Ovary (tissue), 9 donors: ENCODE results near the gene COL8A1. TPM values are rescaled to one million over a fixed set of nuclear protein-coding genes. Genes with fewer than 3 reads are reported as not detected.

Source experiments
- DNase-seq, 5 donors: peaks; one replicate each; pipeline ENCODE4 v3.0.0-alpha.2; 2019 to 2020
- H3K27ac ChIP-seq, 2 donors: fragments of 200-600 bp; one replicate each; pipeline versions ENCODE4 v1.5.1 to v1.8.0; 2019 to 2022
- H3K27me3 ChIP-seq: fragments of 200-600 bp; one replicate; pipeline ENCODE4 v1.8.0; 2022
- H3K36me3 ChIP-seq: fragments of 200-600 bp; sonication (generic); one replicate; pipeline ENCODE4 v1.5.1; 2019
- H3K4me1 ChIP-seq: one replicate; pipeline ENCODE4 v1.8.1; 2013; ENCODE audit warnings: mild to moderate bottlenecking, moderate library complexity; ENCODE audit not compliant: insufficient read depth
- H3K4me3 ChIP-seq: fragments of 200-600 bp; sonication (generic); one replicate; pipeline ENCODE4 v1.5.1; 2017
- H3K9me3 ChIP-seq, 2 donors: fragments of 200-600 bp in 1 of 2; sonication (generic) in 1 of 2; one replicate each; pipeline versions ENCODE4 v1.5.1 to v1.8.1; 2013 to 2019; ENCODE audit warnings: mild to moderate bottlenecking in 1 of 2, moderate library complexity in 1 of 2
- CTCF ChIP-seq, 3 donors: fragments of 450-650 bp in 2 of 3; fragments of 200-600 bp in 1 of 3; IDR thresholded peaks; one replicate each; pipeline versions ENCODE4 v1.5.1 to v1.8.0; 2016 to 2022; ENCODE audit warnings: antibody characterized with exemption in 3 of 3, mild to moderate bottlenecking in 1 of 3
- EP300 ChIP-seq: sonication (generic); formaldehyde crosslinking; IDR thresholded peaks from one replicate; pipeline ENCODE4 v1.6.1; 2017; ENCODE audit warnings: antibody characterized with exemption
- POLR2A ChIP-seq: fragments of 450-650 bp; IDR thresholded peaks from one replicate; pipeline ENCODE4 v1.6.1; 2017; ENCODE audit warnings: antibody characterized with exemption, mild to moderate bottlenecking, moderate library complexity
- WGBS, 3 donors: extraction: QIAGEN DNeasy Blood & Tissue Kit in 1 of 3; methylation state at CpG; one replicate each; pipeline versions ENCODE4 v1.1.5 to v1.1.7; 2013 to 2017; 5-methylcytosine and 5-hydroxymethylcytosine counted together
- intact Hi-C, 4 donors: fragments of 100-400 bp; cut with DNase I; formaldehyde crosslinking; loops; one replicate each; pipeline versions ENCODE4 v1.11.0 to v1.15.1; 2022 to 2023
- polyA plus RNA-seq, 2 donors: library from polyadenylated mRNA; stranded (reverse); fragments of 200-250 nt in 1 of 2; fragments of 350-450 nt in 1 of 2; fragmentation: Illumina TruSeq in 1 of 2; extraction: RNeasy Lipid Tissue Mini Kit (QIAGEN cat#74804) in 1 of 2; gene quantifications; one replicate each; pipeline ENCODE4 v1.2.3, GENCODE V29; 2013 to 2014
- total RNA-seq, 7 donors: library from RNA; depleted of rRNA in 2 of 7; stranded (reverse); fragments of >200 nt in 2 of 7; fragmentation: NEBNext Ultra II Directional in 3 of 7; extraction: Animal tissue kit (Norgen Biotek cat#: 25700) in 3 of 7; gene quantifications; one replicate each; pipeline versions ENCODE4 v1.1.0 to v1.2.4, GENCODE V29; 2016 to 2023
- donor health status: DM: no; HTN: no; CAD: no; lungs with moderate emphysema.
- donor health status: DM: no; HTN: no; CAD: no.
- donor health status: Bipolar disorder and iron deficiency.
- donor health status: DM: yes; HTN: yes; CAD: no.
- donor health status: DM: no; HTN: no; CAD: no.
- donor health status: DM: yes; HTN: yes; CAD: no.

COL8A1 gene
- total and polyA plus RNA-seq, 9 donors, result 2.0 to 37.2 (median 11.9) TPM

DNA sequence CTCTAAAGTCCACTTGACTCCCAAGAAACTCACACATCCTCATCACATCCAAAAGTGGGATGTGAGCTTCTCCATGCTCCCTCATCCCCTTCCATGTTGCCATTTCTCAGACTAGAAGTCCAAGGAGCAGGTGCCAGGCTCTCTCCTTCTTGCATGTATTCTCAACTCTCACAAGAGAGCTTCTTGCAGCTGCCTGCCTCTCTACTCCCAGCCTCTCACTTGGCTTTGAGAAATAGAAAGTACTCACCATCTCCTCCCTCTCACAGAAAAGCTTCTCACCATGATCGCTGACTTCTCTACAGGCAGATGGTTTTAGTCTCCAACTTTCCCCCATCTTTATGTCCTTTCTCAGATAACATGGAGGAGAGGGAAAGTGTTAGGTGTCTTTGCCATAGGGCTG is 26.6 kb downstream of the COL8A1 start:
- H3K4me3 ChIP-seq, result no peak overlapping the region
- no peaks in the 10 kb centered on the region for H3K9me3 ChIP-seq
- no peak for TF ChIP-seq EP300
- TF ChIP-seq POLR2A, result no peak
- TF ChIP-seq CTCF (IDR thresholded peaks at IDR 0.05), result no peak
- no peaks in the 10 kb centered on the region for H3K27me3 ChIP-seq
- no peak for DNase-seq
- 95 to 98% (median 98%) methylated on average over 1 of the region's 1 CpG for WGBS, 3 donors
- H3K27ac ChIP-seq, result no peak overlapping the region
- no peaks in the 10 kb centered on the region for H3K36me3 ChIP-seq
- H3K4me1 ChIP-seq, result no peaks in the 10 kb centered on the region
- intact Hi-C loops, result no loop called here

GRCh38 chr3:99666201-99666600 is 27.8 kb downstream of the COL8A1 start:
- TF ChIP-seq CTCF (IDR thresholded peaks at IDR 0.05), result no peak
- WGBS, 3 donors, result 75 to 80% (median 78%) methylated on average over 1 of the region's 1 CpG
- Histone ChIP-seq H3K4me1 (no peaks in the 10 kb centered on the region), H3K36me3 (no peaks in the 10 kb centered on the region), H3K27ac (no peak overlapping the region), H3K4me3 (no peak overlapping the region), H3K9me3 (no peaks in the 10 kb centered on the region), H3K27me3 (no peaks in the 10 kb centered on the region)
- intact Hi-C loops, result no loop called here
- no peak for DNase-seq

DNA sequence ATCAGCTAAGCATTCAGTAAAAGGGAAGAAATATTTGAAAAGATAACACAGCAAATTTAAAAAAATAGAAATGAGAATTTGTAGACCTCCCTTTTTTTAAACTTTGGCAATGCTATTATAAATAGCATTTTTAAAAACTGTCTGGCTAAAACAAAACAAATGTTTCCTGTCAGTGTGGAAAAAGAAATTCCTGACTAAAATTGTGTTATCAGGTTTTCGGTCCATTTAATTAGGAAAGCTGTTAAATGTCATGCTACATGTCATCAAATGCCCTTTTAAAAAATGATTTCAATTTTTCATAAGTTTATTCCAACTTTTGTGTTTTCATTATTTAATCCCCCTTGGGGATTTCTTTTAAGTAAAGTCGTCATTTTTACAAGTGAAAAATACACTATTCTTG is 29.6 kb downstream of the COL8A1 start:
- WGBS, 3 donors, result 7 to 9% (median 8%) methylated on average over 2 of the region's 2 CpGs
- H3K9me3 ChIP-seq, result no peaks in the 10 kb centered on the region
- H3K36me3 ChIP-seq, result no peaks in the 10 kb centered on the region
- no peak overlapping the region for H3K27ac ChIP-seq
- no peak for DNase-seq
- intact Hi-C loops, result no loop called here
- no peak overlapping the region for H3K4me3 ChIP-seq
- no peaks in the 10 kb centered on the region for H3K27me3 ChIP-seq
- no peaks in the 10 kb centered on the region for H3K4me1 ChIP-seq
- TF ChIP-seq POLR2A, result no peak
- TF ChIP-seq EP300, result no peak
- TF ChIP-seq CTCF (IDR thresholded peaks at IDR 0.05), result no peak

DNA sequence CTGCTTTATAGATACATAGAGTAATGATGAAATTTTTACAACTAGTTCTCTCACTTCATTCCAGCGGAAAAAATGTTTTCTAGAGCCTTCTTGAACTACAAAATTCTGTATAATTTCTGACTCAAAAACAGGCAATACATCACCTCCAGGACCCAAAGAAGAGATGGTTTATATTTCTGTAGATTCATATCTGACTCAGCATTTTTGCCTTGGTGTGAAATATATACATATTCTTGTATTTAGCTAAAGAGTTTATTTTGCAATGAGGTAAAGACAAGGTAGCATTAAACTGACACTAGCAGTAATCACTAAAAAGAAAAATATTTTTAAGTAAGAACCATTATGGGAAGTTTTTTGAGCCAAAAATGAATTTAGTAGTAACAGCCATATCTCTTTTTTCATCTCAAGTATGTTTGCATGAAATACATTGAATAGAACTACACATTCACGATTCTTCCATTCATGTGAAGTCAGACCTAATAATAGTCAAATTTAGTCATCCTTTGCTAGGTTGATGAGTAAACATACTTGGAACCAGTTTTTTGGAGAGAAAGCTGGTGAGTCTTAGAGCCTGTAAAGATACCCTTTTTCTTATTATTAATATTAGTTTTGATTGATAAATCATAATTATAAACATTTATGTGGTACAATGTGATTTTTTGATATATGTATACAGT is 31.6 kb downstream of the COL8A1 start:
- H3K9me3 ChIP-seq, result no peaks in the 10 kb centered on the region
- no peaks in the 10 kb centered on the region for H3K27me3 ChIP-seq
- H3K36me3 ChIP-seq, result no peaks in the 10 kb centered on the region
- H3K4me1 ChIP-seq, result no peaks in the 10 kb centered on the region
- TF ChIP-seq EP300 (no peak), CTCF (IDR thresholded peaks at IDR 0.05) (no peak), POLR2A (no peak)
- no peak overlapping the region for H3K27ac ChIP-seq
- no peak overlapping the region for H3K4me3 ChIP-seq
- DNase-seq, result no peak
- WGBS, 3 donors, result 75 to 84% (median 80%) methylated on average over 2 of the region's 2 CpGs
- intact Hi-C loops, result no loop called here
